ENCODE measurements around the gene LTB4R.

LTB4R gene

GRCh38 chr14:24279301-24280186, 31.8 kb upstream of the LTB4R start:
- DNase-seq (ENCODE audit: low read depth) = peak; percentile 24

GRCh38 chr14:24280797-24281460, 30.4 kb upstream of the LTB4R start:
- DNase-seq (ENCODE audit: low read depth) = no peak

GRCh38 chr14:24281636-24282035, 29.7 kb upstream of the LTB4R start:
- DNase-seq (ENCODE audit: low read depth) = no peak

GRCh38 chr14:24282736-24283135, 28.6 kb upstream of the LTB4R start:
- DNase-seq (ENCODE audit: low read depth) = no peak

- no peak for DNase-seq (ENCODE audit: low read depth)
Observed at GRCh38 chr14:24283796-24284460, 27.4 kb upstream of the LTB4R start.

GRCh38 chr14:24284501-24285035, 26.7 kb upstream of the LTB4R start:
- no peak for DNase-seq (ENCODE audit: low read depth)

- DNase-seq (ENCODE audit: low read depth) = peak; percentile 27
Observed at GRCh38 chr14:24285351-24285750, 26.0 kb upstream of the LTB4R start.

GRCh38 chr14:24286996-24287395, 24.3 kb upstream of the LTB4R start:
- DNase-seq (ENCODE audit: low read depth) = no peak

- no peak for DNase-seq (ENCODE audit: low read depth)
Observed at GRCh38 chr14:24289649-24290280, 21.5 kb upstream of the LTB4R start.

GRCh38 chr14:24290746-24291145, 20.6 kb upstream of the LTB4R start:
- no peak for DNase-seq (ENCODE audit: low read depth)

- DNase-seq (ENCODE audit: low read depth) = no peak
Observed at GRCh38 chr14:24291446-24292117, 19.7 kb upstream of the LTB4R start.

GRCh38 chr14:24292118-24292807, 19.0 kb upstream of the LTB4R start:
- DNase-seq (ENCODE audit: low read depth) = no peak

GRCh38 chr14:24293525-24293924, 17.8 kb upstream of the LTB4R start:
- no peak for DNase-seq (ENCODE audit: low read depth)

- DNase-seq (ENCODE audit: low read depth) = peak; percentile 89
Observed at GRCh38 chr14:24296341-24297157, 14.8 kb upstream of the LTB4R start.

GRCh38 chr14:24297190-24297964, 13.9 kb upstream of the LTB4R start:
- DNase-seq (ENCODE audit: low read depth) = peak; percentile 32

GRCh38 chr14:24298892-24299254, 12.4 kb upstream of the LTB4R start:
- peak; percentile 86 for DNase-seq (ENCODE audit: low read depth)

GRCh38 chr14:24299255-24300191, 11.8 kb upstream of the LTB4R start, which contains the start of the genes DHRS1 and NOP9:
DHRS1 (minus strand) TSS chr14:24299780; CDS start chr14:24299106, 674 bp downstream.
NOP9 (plus strand) TSS chr14:24299850; CDS start chr14:24299955, 105 bp downstream.
- DNase-seq (ENCODE audit: low read depth) = peak; percentile 84

Data from EH (cell line).